CD4-positive, alpha-beta T cell treated with Interleukin-4 for 1 hour (primary cell): Measurements from ENCODE around the gene LRRC23.
"Not testable (repeated sequence)": the region's sequence is repeated elsewhere in the genome, so short reads cannot be mapped to it uniquely, and the experiment has no call there.

Source experiments
- DNase-seq, 2 donors: peaks; one replicate each; pipeline ENCODE4 v3.0.0-alpha.2; 2020 to 2022

Gene LRRC23, protein sequence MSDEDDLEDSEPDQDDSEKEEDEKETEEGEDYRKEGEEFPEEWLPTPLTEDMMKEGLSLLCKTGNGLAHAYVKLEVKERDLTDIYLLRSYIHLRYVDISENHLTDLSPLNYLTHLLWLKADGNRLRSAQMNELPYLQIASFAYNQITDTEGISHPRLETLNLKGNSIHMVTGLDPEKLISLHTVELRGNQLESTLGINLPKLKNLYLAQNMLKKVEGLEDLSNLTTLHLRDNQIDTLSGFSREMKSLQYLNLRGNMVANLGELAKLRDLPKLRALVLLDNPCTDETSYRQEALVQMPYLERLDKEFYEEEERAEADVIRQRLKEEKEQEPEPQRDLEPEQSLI

DNA sequence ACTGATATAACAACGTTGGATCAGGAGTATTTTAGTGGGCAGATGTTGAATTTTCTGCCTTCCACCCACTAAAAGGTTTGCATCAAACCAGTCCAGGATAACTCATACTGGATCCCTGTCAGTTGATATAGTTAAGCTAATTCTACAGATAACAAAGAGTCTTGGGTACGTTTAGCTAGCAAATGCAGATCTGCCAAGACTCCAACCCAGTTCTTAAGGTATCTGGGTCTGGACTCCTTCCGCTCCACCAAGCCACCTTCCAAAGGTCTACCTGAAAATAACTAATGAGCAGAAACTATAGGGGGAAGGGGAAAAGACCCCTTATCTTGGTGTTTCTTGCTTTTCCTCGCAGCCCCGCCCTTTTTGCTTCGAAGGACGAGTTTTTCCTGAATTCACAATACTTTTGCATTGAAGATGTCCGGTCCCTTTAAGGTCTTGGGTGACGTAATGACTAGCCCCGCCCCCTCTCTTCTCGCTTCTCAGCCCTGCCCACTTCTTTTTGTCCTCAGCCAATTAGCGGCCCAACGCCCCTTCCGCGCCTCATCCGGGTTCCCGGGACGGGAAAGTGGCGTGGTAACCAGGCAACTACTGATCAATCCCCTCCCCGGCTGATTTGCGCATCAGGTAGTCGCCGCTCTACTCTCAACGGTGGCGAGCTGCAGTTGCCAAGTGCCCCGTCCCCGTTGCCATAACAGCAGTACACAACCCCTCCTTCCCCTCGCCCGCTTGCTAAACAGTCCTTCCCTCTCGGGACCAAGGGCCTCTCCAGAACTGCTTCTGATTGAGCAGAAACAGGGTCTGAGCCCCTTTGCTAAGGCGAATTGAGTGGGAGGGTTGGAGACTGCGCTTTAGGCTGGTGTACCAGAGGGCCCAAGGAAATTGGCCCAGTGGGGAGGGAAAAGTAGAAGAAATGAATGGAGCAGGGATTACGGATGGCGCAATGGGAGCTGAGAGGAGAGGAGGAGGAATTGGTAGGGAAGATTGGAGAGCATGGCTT is at the start of gene LRRC23:
Gene LRRC23 (plus strand): TSS at position 543 of the 997 bp plus-strand sequence. CDS start 812 bp downstream, outside the sequence.
- peak; percentile 99 for DNase-seq

DNA sequence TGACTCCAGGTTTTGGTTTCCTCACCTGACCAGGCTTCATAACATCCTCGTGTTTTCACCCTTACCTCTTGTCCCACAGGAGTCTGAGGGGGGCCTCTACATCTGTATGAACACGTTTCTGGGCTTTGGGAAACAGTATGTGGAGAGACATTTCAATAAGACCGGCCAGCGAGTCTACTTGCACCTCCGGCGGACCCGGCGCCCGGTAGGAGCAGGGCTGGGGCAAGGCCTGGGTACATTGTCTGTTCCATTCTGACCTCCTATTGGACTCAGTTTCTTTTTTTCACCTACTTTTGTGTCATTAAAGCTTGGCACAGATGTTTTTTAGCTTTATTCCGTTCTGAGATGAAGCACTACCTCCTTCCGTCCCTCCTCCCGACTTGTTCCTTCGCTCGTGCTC is 49.3 kb upstream of the LRRC23 start:
- no peak for DNase-seq

DNA sequence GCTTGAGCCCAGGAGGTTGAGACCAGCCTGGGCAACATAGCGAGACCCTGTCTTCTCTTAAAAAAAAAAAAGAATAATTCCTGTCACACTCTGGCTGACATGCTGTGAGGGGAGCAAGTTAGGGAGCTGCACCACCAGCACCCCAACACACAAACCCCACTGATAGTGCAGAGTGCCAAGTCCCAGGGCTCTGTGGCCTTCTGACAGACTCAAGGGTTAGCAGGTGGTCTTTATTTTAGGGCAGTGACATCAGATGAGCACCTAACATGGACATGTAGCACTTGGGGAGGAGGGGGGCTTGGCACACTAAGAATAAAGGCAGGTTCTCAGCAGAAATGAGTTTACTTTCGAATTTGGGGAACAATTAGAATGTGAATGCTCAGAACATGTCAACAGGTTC is 45.8 kb upstream of the LRRC23 start:
- no peak for DNase-seq

DNA sequence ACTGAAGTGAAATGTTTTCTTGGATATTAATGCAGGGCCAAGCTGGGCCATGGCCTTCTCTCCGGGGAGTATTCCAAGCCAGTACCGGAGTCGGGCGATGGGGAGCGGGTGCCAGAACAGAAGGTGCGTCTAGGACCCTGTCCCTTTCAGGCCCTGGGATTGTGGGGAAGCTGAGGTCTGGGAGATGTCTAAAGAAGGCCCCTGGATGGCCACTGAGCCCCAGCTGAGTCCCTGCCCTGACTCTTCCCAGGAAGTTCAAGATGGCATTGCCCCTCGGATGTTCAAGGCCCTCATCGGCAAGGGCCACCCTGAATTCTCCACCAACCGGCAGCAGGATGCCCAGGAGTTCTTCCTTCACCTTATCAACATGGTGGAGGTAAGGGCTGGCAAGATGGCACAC is 44.5 kb upstream of the LRRC23 start:
- no peak for DNase-seq

DNA sequence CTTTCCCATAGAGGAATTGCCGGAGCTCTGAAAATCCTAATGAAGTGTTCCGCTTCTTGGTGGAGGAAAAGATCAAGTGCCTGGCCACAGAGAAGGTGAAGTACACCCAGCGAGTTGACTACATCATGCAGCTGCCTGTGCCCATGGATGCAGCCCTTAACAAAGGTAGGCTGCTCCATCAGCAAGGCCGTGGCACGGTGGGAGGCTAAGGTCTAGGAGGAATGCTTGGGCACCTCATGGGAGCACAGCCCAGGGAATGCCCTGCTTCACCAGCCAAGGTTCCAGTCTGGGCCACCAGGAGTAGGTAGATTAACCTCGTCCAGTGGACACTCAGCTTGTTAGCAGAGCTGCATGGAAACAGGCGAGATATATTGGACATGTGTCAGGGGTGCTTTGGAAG is 43.7 kb upstream of the LRRC23 start:
- no peak for DNase-seq

DNA sequence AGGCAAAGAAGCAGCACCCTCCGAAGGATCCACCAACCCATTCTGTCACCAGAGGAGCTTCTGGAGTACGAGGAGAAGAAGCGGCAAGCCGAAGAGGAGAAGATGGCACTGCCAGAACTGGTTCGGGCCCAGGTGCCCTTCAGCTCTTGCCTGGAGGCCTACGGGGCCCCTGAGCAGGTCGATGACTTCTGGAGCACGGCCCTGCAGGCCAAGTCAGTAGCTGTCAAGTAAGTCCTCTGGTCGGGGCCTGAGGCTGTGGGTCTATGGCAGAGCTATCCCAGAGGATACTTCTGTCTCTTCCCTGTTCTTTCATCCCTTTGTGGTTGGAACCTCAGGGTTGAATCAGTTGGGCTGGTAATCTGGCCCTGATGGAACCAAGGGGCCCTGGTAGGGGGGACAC is 43.2 kb upstream of the LRRC23 start:
- no peak for DNase-seq

DNA sequence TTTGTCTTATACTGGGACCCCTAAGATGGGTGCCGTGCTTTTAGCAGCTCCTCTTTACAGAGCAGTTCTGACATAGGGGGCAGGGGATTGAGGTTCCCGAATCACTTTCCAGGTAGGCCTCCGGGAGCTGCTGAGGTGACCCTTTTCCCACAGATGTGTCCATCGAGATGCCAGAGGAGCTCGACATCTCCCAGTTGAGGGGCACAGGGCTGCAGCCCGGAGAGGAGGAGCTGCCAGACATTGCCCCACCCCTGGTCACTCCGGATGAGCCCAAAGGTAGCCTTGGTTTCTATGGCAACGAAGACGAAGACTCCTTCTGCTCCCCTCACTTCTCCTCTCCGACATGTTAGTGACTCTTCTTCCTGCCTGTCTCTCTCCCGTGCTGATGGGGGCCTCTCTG is 41.6 kb upstream of the LRRC23 start:
- no peak for DNase-seq

DNA sequence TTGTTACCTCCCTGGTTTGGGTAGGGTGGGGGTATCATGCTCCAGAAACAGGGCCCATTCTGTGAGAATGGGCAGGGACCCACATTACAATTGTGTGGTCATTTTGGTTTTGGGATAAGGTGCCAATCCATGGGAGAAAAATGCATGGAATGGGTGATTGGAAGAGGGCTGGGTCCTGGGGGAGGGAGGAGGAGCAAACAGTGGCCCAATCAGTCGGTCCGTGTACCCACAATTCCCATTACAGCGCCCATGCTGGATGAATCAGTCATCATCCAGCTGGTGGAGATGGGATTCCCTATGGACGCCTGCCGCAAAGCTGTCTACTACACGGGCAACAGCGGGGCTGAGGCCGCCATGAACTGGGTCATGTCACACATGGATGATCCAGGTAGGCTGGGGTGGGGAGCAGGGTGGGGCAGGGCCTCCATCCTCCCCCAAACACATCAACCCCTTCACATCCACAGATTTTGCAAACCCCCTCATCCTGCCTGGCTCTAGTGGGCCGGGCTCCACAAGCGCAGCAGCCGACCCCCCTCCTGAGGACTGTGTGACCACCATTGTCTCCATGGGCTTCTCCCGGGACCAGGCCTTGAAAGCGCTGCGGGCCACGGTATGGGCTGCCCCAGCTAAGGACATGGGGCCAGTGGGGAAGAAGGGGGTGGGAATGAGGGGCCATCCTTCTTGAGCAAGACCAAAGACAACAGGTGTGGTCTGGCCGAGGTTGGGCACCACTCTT is 40.9 kb upstream of the LRRC23 start:
- no peak for DNase-seq

DNA sequence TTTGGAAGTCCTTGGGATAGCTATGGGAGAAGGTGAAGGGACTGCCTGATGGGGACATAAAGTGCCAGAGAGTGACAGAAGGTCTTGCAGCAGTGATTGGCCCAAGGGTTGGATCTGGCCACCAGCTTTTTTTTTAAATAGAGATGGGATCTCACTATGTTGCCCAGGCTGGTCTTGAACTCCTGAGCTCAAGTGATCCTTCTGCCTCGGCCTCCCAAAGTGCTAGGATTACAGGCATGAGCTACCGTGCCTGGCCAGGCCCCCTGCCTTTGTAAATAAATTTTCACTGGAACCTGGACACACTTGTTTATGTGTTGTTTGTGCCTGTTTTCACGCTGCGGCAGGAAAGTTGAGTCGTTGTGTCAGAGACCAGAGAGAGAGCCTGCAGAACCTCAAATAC is 39.3 kb upstream of the LRRC23 start:
- DNase-seq = not testable (repeated sequence)

DNA sequence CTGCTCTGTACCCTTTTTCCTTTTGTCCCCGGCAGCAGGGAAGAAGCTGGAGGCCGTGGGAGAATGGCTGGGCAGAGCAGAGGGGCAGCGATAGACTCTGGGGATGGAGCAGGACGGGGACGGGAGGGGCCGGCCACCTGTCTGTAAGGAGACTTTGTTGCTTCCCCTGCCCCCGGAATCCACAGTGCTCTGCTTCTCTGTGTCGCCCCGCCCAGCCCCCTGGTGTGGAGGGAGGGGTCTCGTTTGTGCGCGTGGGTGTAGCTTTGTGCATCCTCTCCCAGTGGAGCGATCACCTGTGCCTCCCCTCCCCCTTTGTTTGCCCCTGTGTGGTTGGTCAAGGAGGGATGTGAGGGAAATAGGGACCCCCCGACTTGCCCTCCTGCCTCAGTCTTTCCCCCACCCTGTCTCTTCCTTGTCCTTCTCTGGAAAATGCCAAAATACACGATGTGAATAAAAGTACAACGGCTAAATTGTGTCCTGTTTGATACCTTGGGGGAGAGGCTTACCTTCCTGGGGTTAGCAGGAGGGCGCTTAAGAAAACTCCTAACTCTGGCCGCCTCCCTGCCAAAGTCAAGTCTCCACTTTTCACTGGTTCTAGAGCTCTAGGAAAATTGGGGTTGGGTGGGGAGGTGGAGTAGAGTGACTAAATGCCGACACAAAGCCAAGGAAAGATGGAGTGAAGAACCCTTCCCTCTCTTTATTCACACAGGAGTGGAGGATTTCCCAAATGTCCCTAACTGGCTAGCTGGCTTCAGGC is 38.3 kb upstream of the LRRC23 start:
- no peak for DNase-seq

DNA sequence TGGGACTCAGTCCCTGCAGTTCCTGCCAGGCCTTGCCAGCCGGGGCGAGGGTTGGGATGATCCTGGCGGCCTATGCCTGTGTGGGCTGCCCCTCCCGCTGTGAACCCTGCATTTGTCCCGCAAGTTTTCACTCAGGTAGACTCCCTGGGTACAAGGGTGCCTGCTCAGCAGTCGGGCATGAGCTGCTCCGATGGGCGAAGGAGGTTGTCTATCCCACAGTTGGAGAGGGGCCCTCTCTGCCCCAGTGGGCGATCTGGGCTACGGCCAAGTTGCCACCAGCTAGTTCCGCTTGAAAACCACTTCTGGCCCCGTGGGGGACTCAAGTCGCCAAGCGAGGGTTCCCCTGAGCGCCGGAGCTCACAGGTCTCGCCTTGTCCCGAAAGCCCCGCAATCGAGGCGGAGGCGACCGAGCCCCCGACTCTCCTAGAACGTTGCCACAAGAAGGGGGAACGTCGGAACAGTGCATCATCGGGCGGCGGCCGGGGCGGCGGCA is 37.7 kb upstream of the LRRC23 start:
- no peak for DNase-seq

DNA sequence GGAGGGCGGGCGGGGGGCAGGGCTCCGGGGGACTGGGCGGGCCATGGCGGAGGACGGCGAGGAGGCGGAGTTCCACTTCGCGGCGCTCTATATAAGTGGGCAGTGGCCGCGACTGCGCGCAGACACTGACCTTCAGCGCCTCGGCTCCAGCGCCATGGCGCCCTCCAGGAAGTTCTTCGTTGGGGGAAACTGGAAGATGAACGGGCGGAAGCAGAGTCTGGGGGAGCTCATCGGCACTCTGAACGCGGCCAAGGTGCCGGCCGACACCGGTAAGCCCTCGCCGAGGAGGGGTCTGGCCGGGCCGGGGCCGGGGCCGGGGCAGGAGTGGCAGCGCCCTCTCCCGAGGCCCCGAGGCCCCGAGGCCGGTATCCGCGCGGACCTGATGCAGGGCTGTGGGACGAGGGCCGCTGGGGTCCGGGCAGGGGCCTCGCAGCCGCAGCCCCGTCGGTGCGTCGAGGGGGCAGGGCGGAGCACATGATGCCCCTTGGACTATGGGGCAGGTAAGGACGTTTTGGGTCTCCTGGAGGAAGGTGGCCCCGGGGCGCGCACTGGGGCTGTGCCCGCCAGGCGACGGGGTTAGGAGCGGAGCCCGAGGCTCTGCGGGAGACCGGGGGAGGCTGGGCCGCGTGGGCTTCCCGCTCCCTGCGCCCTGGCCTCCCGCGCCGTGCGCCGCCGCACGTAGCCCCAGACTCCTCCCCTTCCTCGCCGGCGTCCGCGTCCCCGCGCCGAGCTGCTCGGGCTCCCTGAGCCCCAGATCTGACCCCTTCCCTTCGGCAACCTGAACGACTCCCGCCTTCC is 37.0 kb upstream of the LRRC23 start, which contains the start of gene TPI1:
Gene TPI1 (plus strand): TSS at position 119 of the 798 bp plus-strand sequence. CDS start 36 bp downstream, at position 155.
- peak; percentile 87 for DNase-seq

DNA sequence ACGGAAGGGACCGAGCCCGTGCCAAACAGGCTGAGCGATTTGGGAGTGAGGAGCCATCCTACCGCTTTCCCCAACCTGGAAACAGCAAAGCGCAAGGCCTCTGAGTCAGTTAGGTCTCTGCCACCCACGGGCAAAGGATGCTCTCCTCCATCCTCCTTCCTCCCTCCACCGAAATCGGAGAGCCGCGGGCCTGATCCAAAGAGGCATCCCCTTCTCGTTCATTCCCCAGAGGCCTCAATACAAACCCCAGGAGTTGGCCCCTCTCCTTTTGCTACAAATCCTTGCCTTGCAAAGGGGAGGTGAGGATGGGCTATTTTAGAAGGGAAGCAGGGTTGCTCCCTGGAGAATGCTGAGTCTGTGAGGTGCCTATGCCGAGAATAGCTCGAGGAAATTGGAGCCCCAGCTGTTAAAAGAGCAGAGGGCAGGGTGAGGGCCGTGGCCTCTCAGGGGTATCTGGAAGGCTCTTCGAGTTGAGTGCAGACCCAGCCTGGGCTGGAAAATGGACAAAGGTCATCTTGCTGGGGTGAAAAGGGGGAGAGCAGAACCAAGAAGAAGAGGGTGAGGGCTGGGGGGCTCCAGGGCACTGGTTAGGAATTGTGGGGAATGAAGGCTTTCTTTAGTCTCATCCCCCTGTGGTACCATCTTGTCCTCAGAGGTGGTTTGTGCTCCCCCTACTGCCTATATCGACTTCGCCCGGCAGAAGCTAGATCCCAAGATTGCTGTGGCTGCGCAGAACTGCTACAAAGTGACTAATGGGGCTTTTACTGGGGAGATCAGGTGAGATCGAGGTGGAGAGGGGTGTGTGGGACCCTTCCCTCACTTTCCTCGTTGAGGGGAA is 36.2 kb upstream of the LRRC23 start:
- peak in 1 of 2 donors; percentile 13 for DNase-seq

DNA sequence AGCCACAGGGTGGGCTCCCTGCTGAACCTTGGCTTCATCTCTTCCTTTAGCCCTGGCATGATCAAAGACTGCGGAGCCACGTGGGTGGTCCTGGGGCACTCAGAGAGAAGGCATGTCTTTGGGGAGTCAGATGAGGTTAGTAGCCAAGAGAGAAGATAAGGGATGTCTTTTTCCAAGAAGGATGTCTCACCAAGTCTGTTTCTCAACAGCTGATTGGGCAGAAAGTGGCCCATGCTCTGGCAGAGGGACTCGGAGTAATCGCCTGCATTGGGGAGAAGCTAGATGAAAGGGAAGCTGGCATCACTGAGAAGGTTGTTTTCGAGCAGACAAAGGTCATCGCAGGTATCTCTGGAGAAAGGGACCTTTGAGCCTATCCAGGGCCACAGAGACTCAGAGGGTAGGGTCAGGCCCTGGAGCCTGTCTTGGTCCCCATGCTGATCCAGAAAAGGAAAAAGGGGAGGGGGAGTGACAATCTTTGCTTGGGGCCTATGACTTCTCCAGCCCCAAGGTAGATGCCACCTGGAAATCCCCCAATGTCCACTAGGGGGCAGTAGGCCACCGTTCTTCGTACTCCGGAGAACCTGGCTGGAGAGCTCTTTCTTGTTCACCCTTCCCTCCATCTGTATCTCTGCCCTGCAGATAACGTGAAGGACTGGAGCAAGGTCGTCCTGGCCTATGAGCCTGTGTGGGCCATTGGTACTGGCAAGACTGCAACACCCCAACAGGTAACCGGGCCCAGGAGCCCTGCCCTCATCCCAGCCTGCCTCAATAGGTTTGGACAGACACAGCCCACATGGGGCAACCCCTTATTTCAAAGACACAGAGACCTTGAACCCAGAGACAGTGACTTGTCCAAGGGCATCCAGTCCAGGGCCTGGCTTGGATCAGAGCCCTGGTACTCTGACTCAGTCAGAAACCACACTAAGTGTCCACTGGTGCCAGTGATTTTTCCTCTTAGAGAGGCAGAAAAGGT is 35.3 kb upstream of the LRRC23 start:
- peak; percentile 86 to 88 for DNase-seq

DNA sequence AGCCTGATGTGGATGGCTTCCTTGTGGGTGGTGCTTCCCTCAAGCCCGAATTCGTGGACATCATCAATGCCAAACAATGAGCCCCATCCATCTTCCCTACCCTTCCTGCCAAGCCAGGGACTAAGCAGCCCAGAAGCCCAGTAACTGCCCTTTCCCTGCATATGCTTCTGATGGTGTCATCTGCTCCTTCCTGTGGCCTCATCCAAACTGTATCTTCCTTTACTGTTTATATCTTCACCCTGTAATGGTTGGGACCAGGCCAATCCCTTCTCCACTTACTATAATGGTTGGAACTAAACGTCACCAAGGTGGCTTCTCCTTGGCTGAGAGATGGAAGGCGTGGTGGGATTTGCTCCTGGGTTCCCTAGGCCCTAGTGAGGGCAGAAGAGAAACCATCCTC is 34.3 kb upstream of the LRRC23 start:
- not testable (repeated sequence) for DNase-seq

DNA sequence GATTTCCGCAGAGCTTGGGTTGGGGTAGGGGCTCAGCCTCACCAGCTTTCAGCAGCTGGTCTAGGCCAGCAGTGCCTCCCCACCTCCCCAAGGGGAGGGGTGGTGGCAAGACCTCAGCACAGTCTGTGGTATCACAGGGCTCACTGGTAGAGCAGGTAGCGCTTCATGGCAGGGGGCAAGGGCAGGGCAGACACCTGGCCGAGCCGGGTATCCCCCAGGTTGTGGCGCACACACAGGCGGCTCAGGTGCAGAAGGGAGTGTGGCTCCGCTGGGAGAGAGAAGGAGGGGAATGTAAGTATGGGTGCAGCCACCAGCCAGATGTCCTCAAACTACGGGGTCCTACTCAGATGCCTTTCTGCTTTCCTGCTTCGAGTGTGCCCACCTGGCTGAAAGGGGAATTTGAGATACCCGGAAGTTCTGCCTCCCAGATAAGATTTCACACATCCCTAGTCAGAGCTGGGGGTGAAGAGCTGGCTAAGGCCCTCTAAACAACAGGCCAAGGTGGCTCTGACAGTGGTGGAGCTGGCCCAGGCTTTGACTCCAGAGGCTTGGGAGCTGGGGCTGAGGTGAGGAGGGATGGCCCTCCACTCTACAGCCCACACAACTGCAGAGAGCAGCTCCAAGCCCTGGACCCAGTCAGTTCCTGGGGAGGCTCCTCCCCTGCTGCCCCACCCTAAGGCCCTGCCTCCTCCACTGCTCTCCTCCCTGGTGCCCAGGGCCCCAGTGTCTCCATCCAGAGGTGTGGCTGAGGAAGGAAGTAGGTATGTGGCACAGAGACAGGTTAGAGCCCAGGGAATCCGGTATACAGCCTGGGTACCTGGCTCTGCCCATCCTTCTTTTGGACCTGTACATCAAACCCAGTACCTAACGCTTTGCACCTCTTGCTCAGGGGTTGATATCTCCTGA is 33.3 kb upstream of the LRRC23 start:
- DNase-seq = peak in 1 of 2 donors; percentile 49
